Suprapubic skin (tissue), 3 donors: ENCODE results near the gene PRH2.

Source experiments
- POLR2AphosphoS5 ChIP-seq, 3 donors: sonication (generic); formaldehyde crosslinking; IDR thresholded peaks; one replicate each; pipeline ENCODE4 v1.6.1; 2017; ENCODE audit warnings: antibody characterized with exemption in 3 of 3
- TF ChIP-seq, protein P1 (sequence below), 2 donors: fragments of 200-600 bp in 1 of 2; fragments of 450-650 bp in 1 of 2; sonication (generic) in 1 of 2; IDR thresholded peaks; one replicate each; pipeline ENCODE4 v1.5.1; 2016 to 2019; ENCODE audit warnings: antibody characterized with exemption in 2 of 2, mild to moderate bottlenecking in 1 of 2, moderate library complexity in 1 of 2

GRCh38 chr12:10956085-10956484, 27.0 kb downstream of the PRH2 start:
- TF ChIP-seq, protein P1, sequence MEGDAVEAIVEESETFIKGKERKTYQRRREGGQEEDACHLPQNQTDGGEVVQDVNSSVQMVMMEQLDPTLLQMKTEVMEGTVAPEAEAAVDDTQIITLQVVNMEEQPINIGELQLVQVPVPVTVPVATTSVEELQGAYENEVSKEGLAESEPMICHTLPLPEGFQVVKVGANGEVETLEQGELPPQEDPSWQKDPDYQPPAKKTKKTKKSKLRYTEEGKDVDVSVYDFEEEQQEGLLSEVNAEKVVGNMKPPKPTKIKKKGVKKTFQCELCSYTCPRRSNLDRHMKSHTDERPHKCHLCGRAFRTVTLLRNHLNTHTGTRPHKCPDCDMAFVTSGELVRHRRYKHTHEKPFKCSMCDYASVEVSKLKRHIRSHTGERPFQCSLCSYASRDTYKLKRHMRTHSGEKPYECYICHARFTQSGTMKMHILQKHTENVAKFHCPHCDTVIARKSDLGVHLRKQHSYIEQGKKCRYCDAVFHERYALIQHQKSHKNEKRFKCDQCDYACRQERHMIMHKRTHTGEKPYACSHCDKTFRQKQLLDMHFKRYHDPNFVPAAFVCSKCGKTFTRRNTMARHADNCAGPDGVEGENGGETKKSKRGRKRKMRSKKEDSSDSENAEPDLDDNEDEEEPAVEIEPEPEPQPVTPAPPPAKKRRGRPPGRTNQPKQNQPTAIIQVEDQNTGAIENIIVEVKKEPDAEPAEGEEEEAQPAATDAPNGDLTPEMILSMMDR (IDR thresholded peaks at IDR 0.05) = no peak
- no peak for TF ChIP-seq POLR2AphosphoS5 (IDR thresholded peaks at IDR 0.05)
